Daoy (cell line): ENCODE measurements around the gene PRR35. TPM values are rescaled to one million over a fixed set of nuclear protein-coding genes. Genes with fewer than 3 reads are reported as not detected.

ENCODE experiments used
- DNase-seq: peaks from one replicate; pipeline ENCODE4 v3.0.0-alpha.2; 2015; ENCODE audit warnings: low read depth
- total RNA-seq: library from RNA; depleted of rRNA; stranded (reverse); fragments of >200 nt; shearing (Covaris generic); gene quantifications from 2 replicates; pipeline ENCODE4 v1.2.3, GENCODE V29; 2014; rRNA removed

PRR35 gene
- total RNA-seq: 0.23 TPM in 1 of 2 replicates, not detected in the other

GRCh38 chr16:560204-560700 lies at the start of gene PRR35:
TSS of gene PRR35 (plus strand) at chr16:560394. CDS start at chr16:563295, 2,901 bp downstream.
- DNase-seq: no peak

- no peak for DNase-seq
Observed at GRCh38 chr16:512802-513201, 47.4 kb upstream of the PRR35 start.

- DNase-seq: no peak
Observed at GRCh38 chr16:513950-514349, 46.2 kb upstream of the PRR35 start.

- no peak for DNase-seq
Observed at GRCh38 chr16:515175-515938, 44.8 kb upstream of the PRR35 start.

- DNase-seq: no peak
Observed at GRCh38 chr16:515939-516226, 44.3 kb upstream of the PRR35 start.

- DNase-seq: no peak
Observed at GRCh38 chr16:516301-516700, 43.9 kb upstream of the PRR35 start.

GRCh38 chr16:518858-519257 lies 41.3 kb upstream of the PRR35 start:
- DNase-seq: no peak

GRCh38 chr16:519425-519824 lies 40.8 kb upstream of the PRR35 start:
- DNase-seq: no peak

- DNase-seq: no peak
Observed at GRCh38 chr16:519841-520687, 40.1 kb upstream of the PRR35 start.

- no peak for DNase-seq
Observed at GRCh38 chr16:520847-521246, 39.3 kb upstream of the PRR35 start.

GRCh38 chr16:521381-522210 lies 38.6 kb upstream of the PRR35 start:
- no peak for DNase-seq

GRCh38 chr16:522320-523096 lies 37.7 kb upstream of the PRR35 start:
- DNase-seq: no peak

- DNase-seq: no peak
Observed at GRCh38 chr16:523097-523741, 37.0 kb upstream of the PRR35 start.

GRCh38 chr16:524274-525040 lies 35.7 kb upstream of the PRR35 start:
- no peak for DNase-seq

GRCh38 chr16:525123-525519 lies 35.1 kb upstream of the PRR35 start:
- DNase-seq: no peak

- peak; percentile 83 for DNase-seq
Observed at GRCh38 chr16:525520-526180, 34.5 kb upstream of the PRR35 start.

GRCh38 chr16:526181-527014 lies 33.8 kb upstream of the PRR35 start:
- peak; percentile 49 for DNase-seq
